GM18507 (cell line): Measurements from ENCODE around the gene AIFM3.
"Not testable (repeated sequence)": the region's sequence is repeated elsewhere in the genome, so short reads cannot be mapped to it uniquely, and the experiment has no call there.

ENCODE experiments used
- DNase-seq: peaks from one replicate; pipeline ENCODE4 v3.0.0; 2011; ENCODE audit warnings: low read depth; ENCODE audit not compliant: insufficient read length; ENCODE audit errors: extremely low spot score
- FAIRE-seq: peaks from 2 replicates; lab custom pipeline; 2011; peaks lifted over from hg19 to GRCh38; lab: Jason Lieb, UNC

Gene AIFM3

DNA sequence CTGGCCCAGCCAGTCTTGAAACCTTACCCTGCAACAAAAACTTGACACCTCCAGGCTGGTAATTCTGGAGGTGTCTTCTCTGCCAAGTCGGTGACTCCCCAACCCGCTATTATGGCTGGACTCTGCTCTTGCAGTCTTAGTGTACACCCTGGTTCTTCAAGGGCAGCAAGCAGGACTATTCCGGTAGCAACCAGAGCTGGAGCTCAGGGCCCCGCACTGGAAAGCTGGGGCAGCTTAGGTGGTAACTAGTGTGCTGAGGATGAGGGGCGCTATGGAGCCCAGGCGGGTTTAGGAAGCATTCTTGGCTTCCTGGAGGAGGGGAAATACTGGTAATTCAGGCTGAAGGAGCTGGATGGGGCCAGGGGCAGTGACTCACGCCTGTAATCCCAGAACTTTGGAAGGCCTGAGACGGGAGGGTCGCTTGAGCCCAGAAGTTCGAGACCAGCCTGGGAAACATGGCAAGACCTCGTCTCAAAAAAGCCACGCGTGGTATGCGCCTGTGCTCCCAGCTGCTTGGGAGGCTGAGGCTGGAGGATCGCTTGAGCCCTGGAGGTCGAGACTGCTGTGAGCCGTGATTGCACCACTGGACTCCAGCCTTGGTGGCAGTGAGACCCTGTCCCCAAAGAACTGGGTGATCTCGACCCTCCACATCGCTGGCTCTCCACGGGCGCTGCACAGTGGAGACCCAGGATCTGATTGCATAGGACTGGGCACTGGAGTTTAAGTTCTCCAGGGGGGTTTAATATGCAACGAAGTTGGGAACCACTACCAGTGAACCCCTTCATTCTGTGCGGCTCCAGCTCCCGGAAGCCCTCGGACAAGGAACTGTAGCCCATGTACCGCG, 10.6 kb upstream of the AIFM3 start:
- DNase-seq (no peak), FAIRE-seq (no peak)

DNA sequence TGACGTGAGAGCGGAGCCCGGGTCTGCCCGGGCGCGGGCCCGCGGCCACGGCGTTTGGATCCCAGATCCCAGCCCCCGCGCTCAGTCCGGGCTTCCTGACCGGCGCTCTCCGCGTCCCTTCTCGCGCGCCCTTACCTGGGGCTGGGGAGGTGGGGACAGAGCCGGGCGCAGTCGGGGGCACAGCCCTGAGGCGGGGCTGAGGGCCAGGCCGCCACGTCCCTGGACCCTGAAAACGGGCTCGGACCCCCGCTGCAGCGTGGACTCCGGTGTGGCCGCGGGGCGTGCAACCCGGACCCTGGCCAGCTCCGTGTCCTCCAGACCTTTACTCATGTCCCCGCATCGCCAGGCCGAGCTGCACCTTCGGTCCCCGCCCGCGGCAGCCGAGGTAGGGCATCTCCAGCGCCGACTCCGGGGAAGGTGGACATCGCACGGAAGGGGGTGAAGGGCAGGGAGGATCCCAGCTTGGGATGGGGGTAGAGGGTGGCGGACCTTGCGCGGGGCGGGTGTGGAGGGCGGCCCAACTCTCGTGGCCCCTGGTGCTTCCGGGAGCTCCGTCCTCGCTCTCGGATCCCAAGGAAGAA, 9.9 kb upstream of the AIFM3 start:
- FAIRE-seq (no peak), DNase-seq (no peak)

DNA sequence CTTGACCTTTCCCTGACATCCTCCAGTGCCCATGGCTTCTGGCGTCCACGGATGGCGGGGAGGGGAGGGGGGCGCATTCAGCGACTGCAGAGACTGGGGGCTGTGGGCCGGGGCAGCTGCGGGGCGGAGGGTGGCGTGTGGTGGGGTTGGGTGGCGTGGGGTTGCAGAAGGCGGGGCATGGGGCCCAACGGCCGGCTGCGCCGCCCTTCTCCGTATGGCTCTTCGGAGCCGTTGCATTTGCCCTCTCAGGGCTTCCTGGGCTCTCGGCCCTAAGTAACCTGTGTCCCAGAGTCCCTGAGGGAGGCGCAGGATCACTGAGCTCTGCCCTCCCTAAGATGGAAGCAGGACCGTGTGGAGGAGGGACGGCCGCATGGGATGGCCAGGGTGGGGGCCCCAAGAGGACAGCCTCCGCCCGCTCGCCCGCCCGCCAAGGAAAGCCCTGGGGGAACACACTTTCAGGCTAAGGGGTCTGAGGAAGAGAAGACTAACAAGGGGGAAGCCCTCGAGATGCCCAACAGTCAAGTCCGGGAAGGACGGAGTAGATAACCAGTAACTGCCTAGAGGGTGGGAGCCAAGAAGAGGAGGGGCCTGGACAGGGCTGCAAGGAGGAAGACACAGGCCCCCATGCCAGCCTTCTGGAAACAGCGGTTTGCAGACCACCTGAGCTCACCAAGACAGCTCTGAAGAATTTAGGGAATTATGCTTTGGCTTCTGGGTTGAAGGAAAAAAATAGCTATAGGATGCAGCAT, 9.2 kb upstream of the AIFM3 start:
- no peak for DNase-seq
- peak; percentile 33 for FAIRE-seq

DNA sequence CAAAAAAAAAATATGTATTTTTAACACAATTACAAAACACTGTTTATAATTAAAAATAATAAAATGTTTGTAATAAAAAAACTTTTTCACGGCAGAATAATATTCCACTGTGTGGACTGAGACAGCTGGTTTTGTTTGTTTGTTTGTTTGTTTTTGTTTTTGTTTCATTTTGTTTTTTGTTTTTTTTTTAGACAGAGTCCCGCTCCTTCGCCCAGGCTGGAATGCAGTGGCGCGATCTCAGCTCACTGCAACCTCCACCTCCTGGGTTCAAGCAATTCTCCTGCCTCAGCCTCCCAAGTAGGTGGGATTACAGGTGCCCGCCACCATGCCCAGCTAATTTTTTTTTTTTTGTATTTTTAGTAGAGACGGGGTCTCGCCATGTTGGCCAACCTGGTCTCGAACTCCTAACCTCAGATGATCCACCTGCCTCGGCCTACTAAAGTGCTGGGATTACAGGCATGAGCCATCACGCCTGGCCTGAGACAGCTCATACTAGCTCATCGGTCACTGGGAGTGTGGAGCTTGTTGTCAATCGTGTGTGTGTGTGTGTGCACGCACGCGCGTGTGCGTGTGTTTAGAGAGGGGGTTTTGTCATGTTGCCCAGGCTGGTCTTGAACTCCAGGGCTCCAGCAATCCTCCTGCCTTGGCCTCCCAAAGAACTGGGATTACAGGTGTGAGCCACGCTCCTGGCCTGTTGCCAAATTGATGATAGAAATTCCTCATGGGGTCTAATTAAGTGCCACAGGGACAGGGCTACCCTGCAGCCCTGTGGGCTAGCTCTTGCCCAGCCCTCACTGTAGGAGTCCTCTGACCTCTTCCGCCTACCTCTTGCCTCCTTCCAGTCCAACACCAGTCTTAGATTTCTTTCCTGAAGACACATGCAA, 7.2 kb upstream of the AIFM3 start:
- DNase-seq (no peak), FAIRE-seq (no peak)

DNA sequence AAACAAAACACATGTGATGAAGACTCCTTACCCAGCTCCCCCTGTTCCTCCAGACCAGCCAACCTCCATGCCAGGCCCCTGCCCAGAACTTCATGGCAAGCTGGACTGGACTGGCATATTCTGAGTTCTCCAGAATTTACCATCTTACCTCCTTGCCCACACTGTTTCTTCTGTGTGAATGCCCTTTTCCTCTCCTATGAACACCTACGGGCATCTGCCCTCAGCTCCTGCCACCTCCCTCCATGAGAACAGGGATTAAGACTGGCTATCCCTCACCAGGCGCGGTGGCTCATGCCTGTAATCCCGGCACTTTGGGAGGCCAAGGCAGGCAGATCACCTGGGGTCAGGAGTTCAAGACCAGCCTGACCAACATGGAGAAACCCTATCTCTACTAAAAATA, 6.4 kb upstream of the AIFM3 start:
- FAIRE-seq (no peak), DNase-seq (no peak)

DNA sequence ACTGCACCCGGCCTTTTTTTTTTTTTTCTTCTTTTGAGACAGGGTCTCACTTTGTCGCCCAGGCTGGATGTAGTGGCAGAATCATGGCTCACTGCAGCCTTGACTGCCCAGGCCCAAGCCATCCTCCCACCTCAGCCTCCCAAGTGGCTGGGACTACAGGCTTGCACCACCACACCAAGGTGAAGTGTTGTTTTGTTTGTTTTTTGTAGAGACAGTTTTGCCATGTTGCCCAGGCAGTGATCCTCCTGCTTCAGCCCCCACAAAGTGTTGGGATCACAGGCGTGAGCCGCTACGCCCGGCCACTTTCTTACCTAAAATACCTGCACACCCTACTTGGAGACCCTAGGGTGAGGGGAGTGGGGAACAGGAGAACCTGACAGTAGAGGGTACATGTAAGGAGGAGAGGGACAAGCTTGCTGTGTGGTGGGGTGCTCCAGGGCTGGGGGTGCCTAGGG, 4.5 kb upstream of the AIFM3 start:
- FAIRE-seq = no peak
- DNase-seq = no peak

DNA sequence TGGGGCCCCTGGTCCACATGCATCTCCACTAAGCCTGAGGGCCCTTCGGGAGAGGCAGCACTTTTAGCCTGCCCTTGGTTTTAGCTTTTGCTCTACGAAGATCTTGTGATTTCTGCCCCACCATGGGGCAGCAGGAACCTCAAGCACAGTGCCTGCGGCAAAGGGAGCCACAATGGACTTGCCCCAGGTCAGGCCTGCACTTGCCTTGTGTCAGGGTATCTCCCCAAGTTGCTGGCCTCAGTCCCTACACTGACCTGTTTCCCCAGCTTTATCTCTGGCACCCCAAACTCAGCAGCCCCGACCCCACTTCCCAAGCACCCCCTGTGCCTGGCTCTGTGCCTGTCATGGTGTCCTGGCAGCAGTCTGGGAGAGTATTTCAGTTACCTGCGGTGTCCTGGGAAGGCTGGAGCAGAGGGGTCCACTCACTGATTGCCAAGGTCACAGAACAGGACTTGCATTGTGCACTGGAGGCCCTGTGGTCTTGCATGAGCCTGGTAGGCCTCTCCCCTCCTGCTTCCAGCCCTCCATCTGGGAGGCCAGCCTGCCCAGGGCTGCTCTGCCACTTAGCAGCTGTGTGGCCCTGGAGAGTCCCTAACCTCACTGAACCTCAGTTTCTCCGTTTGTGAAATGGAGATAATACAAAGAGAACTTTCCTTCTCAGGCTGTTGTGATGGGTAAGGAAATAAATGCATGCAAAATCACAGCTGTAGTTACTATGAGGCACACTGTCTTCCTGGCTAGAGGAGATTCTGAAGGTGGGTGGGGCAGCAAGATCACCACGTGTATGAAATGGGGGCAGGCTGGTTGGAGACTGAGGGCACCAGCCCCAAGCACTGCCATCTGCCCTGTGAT, 3.6 kb upstream of the AIFM3 start:
- no peak for FAIRE-seq

DNA sequence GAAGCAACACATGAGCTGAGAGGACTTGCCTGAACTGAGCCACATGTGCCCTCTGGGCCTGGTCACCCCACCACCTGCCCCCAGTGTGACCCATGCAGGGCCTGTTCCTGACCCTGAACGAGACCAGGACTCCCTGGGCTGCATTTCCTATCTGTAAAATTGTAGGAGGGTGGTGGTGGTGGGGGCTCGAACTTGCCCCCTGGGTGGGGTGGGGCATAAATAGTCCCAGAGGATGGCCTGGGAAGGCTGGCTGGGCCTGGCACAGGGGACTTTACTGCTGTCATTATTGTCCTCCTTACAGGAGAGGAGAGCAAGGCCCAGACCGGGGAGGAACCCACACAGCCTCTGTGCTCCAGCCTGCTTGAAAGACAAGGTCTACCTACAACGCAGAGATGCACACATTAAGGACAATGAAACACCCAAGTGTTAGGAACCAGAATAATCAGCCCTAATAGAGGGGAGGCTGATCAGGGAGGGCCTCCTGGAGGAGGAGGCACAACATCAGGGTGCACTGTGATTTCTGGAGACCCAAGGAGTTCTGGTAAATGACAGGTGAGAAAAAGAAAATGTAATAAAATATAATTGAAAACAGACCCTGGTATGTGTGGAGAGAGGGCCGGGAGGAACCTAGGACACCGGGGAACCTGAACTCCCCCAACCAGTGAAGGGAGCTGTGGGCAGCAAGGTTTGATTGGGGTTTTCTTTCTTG, 2.8 kb upstream of the AIFM3 start:
- DNase-seq (no peak), FAIRE-seq (no peak)

More for the DNA sequence above, 3.6 kb upstream of the AIFM3 start:
- DNase-seq = no peak

DNA sequence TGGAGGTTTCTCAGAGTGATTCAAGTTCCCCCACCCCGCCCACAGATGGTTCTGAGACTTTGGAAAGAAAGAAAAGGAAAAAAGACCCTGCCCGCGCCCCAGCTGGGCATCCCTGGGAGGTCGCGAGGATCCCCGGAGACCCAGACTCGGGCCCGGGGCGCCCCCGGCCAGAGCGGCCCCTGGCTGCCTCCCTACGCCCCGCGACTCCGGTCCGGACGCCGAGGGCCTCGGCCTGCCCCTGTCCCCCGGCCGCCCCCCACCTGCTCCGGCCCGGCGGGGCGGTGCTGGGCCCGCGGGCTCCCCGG, 2.3 kb upstream of the AIFM3 start:
- FAIRE-seq (no peak), DNase-seq (no peak)

DNA sequence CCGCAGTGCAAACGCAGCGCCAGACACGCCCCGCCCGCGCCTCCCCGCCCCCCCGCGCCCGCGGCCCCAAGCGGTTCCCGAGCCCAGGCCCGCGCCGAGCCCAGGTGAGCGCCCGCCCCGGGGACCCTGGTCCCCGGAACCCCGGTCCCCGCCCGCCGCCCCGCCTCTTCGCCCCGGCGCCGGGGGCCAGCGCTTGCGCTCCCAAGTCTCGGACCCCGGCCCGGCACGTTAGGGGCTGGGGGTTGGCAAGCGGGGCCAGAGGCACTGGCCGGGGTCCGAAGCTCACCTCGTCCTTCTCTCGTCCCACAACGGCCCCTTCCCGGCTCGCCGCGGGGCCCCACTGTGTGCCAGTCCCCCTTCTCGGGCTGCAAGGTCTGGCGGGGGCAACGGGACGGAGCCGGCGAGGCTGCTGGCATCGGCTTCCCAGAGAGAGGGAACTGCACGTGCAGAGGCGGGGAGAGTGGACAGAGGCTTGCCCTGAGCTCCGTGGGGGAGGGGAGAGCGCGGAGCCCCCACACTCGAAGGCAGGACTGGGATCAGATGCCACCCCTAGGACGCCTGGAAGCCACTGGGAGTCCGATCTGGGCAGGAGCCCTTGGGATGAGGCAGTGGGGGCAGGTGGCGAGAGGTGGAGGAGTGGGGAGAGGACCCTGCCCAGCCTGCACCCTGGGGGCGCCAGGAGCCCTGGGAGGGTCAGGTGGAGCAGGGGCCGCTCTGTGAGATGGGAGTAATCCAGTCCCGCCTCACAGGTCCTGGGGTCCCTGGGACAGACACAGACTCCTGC, 1.8 kb upstream of the AIFM3 start:
- DNase-seq (no peak), FAIRE-seq (no peak)

DNA sequence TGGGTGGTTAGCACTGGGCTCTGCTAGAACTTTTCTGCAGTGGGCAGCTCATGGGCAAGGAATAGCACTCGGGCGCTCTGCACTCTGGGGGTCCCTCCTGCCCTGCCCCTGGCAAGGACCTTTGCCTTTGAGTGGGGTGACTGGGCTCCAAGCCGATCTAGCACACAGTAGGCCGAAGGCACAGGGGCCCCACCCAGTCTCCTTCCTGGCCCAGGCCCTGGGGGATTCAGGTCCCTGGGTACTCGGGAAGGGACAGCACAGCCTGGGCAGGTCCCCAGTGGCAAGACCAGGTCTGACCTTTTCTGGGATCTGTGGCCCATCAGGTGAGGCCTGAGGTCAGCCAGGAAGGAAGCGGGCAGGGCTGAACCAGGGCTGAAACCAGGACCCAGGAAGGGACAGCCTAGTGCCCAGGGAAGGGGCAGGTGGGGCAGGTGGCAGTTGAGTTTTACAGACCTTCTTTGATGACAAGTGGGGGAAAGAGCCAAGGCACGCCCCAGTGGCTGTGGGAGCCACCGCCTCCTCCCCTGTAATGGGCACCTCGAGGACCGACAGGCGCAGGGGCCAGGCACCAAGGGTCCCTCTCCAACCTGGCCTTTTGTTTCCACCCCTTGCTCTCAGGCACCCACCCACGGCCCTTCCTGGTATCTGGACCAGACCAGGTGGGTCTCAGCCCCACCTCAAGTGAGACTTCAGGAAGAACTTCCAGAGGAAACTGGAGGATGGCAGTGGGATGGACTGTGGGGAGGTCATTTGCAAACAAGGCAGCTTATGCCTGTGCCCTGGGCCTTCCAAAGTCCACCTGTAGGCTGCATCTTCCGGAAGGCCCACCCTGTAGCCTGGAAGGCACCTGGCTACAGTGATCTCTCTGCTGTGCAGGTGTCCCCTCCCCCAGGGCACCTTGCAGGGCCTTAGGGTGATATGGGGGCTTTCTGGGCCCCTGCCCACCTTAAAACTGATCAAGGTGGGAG, 883 bp upstream of the AIFM3 start:
- DNase-seq (no peak), FAIRE-seq (no peak)

DNA sequence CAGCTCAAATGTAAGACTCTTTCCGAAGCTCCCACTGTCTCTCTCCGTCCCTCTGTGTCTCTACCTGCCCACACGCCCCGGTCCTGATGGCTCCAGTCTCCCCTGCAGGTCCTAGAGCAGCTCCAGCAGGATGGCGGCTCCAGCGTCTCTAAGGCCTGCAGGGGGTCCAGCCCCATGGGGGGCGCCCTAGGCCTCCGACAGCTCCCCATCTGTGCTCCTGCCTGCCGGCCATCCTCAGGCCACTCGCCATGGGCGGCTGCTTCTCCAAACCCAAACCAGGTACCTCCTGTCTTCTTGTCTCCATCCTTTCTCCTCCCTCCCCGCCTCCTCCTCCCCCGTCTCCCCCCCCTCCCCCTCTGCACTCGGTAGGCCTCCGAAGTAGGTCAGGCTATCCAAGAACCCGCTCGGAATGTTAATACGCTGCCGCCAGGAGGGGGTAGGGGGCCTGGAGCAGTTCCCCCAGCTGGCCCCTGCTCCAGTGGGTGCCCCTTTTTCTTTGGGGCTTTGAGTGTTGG, 699 bp downstream of the AIFM3 start:
- no peak for FAIRE-seq
- no peak for DNase-seq

DNA sequence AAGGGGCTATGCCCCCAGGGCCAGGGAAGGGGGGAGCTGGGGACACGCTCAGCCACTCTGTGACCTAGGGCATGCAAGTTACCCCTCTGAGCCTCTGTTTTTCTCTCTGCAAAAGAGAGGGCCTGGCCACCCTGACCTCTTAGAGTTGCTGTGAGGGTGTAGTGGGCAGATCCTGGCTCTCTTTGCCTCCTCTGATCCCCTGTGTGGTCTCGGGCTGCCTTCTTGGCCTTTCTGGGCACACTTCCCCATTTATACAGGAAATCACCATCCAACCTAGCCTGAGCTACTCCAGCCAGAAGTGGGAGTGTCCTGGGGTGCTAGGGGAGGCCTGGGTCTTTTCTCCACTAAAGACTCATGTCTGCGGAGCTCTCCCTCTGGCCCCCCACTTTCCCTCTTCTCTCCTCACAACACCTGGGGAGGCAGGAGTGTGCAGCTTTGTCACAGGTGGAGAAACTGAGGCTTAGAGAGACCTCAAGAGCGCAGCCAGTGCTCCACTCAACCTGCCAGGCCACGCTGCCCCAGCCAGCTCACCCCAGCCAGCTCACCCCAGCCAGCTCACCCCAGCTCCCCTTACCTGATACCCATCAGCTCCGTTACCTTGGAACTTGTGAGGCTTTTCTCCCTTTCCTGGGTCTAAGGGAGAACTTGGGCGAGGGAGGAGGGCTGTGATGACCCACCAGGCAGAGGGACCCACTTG, 1.4 kb downstream of the AIFM3 start:
- DNase-seq = no peak
- FAIRE-seq = no peak

DNA sequence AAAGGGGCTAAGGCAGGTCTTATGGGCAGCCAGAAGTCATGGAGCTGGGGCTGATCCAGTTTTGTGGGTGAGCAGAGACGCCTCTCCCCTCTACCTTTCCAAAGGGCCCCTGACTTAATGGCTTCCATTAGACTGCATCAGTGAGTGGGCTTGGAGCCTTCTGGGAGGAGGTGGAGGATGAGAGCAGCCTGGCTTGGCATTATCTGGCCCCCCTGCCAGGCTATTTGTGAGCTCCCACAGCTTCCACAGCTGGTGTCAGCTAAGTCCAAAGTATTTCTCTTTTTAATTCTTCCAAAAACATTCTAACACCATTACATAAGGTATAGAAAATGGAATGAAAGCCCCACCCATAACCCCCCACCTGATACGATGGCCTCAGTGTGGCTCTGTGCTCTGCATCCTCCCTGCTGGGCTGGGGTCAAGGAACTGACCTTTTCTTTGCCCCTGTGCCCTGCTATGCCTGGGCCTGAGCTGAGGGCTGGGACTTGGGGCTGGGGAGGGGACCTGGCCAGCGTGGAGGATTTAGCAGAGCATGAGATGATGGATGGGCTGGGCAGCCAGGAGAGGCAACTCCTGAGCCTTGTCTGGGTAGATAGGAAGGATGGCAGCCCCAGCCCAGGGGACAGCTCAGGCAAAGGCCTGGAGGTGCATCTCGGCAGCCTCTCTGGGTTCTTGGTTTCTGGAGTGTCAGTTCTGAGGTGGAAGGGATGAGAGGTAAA, 4.0 kb downstream of the AIFM3 start:
- FAIRE-seq (no peak), DNase-seq (no peak)

DNA sequence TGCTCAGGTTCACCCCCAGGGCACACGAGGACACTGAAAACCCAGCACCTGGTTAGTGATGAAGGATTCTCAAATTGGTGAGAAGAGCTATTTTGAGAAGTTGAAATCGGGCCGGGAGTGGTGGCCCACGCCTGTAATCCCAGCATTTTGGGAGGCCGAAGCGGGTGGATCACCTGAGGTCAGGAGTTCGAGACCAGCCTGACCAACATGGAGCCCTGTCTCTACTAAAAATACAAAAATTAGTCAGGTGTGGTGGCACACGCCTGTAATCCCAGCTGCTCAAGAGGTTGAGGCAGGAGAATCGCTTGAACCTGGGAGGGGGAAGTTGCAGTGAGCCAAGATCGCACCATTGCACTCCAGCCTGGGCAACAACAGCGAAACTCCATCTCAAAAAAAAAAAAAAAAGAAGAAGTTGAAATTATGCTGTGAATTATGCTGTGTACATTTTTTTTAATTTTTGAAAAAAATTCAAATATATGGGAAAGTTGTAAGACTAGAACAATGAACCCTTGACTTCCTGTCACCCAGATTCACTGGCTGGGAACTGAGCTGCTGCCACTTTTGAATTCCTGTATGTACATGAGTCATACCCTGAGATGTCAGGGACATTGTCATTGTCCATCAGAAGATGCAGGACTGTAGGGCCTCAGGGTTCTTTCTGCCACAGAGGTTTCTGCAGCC, 5.1 kb downstream of the AIFM3 start:
- not testable (repeated sequence) for FAIRE-seq, DNase-seq
